HG03039 (cell line): ENCODE measurements around the gene HECTD2.

Experiments
- ATAC-seq: cut with Tn5 transposase; IDR thresholded peaks from one replicate; pipeline ENCODE4 v1.9.1; 2021; ENCODE audit warnings: mild to moderate bottlenecking, moderate library complexity; ENCODE audit not compliant: unreplicated experiment

Gene HECTD2

GRCh38 chr10:91465261-91465660, 55.1 kb downstream of the HECTD2 start:
- no peak for ATAC-seq

GRCh38 chr10:91467114-91467513, 57.0 kb downstream of the HECTD2 start:
- ATAC-seq, result no peak

- ATAC-seq, result no peak
Observed at GRCh38 chr10:91471602-91472001, 61.5 kb downstream of the HECTD2 start.

- ATAC-seq, result no peak
Observed at GRCh38 chr10:91472911-91473310, 62.8 kb downstream of the HECTD2 start.

DNA sequence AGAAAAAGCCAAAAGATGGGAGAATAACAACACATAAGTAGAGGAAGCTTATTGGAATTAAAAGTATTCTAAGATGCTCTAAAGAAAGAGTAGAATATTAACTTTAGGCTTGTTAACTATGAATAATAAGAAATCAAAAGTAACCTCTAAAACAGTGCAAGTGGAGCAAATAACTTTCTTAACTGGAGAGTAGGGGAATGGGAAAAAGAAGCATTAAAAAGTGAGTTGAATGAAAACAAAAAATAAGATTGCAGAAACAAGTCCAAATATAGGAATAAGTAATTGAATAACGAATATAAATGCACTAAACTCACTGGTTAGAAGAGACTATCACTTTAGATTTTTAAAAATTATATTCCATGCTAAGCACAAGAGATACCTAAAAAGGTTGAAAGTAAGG, 63.9 kb downstream of the HECTD2 start:
- ATAC-seq, result no peak

DNA sequence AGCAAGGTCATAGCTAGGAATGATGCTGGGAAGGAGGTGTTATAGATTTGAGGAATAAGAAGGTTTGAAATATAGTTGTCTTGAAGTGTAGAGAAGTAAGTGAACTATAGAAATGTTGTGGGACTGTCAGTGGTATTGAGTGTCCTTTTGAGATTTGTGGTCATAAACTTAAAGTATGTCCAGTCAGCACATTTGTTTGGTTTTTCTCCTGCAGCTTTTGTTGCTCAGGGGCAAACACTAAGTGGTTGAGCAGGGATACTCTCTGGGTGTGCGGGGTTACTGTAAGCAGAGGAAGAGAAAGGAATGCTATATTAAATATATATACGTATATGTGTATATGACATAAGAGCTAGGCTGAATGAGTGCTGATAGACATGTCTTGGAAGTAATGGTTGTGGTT, 67.1 kb downstream of the HECTD2 start:
- ATAC-seq, result no peak

DNA sequence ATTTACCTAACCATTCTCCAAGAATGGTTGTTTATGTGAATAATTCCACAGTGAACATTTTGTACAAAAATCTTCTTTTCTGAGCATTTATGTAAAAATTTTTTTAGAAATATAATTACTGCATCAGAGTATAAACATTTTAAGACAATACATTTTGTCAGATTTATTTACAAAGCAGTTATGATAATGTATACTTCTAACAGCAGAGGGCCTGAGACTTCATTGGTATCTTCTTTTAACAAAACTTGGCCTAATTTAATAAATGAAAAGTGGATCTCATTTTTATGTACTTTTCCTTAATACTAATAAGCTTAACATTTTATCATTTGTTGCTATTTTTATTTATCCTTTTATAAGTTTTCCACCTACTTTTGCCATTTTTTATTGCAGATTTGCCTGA, 69.4 kb downstream of the HECTD2 start:
- no peak for ATAC-seq

DNA sequence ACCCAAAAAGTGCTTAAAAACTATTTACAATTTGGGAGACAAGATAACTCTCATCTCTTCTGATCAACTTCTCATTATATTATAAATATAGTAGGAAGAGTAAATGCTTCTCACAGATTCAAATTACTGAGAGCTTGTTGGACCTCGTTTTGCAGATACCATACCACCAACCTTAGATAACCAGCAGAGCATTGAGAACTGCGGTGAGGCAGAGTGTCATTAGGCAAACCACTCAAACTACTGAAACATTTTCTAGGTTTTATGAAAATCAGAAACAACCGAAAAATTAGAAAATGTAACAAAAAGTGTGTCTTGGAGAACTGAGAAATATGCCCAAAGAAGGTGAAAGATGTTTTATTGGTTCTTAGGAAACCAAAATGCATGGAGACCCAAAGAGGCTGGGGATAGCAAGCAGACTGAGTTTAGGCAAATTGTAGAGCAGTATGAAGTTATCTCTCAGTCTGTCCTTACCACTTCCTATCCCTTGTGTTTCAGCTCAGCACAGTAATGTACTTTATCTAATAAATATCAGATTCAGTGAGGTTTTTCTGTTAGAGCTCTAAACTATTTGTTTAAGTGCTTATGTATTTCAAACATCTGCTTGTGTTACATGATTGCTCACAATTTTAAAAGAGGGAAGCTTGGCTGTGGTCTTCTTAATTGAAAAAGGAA, 77.9 kb downstream of the HECTD2 start:
- no peak for ATAC-seq

GRCh38 chr10:91493313-91493712, 83.2 kb downstream of the HECTD2 start:
- ATAC-seq, result no peak

- no peak for ATAC-seq
Observed at GRCh38 chr10:91495402-91495801, 85.3 kb downstream of the HECTD2 start.

DNA sequence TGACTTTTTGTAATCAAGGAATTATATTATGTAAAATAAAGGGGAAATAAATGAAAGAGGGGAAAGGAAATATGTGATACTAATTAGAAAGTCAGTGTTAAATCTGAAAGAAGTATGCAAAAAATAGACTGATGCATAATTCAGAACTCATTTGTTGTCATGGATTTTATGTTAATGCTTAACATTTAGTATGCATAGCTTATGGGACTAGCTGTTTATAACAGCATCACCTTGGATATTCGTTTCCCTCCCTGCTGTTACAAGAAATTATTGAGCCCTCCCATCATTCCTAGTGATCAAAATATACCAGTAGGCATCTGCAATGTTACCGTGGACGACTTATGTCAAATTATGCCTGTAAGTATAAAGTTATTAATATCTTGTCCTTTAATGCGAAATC, 85.9 kb downstream of the HECTD2 start:
- ATAC-seq, result no peak

- ATAC-seq, result no peak
Observed at GRCh38 chr10:91511549-91512330, 101.6 kb downstream of the HECTD2 start.

GRCh38 chr10:91512458-91512857, 102.3 kb downstream of the HECTD2 start:
- no peak for ATAC-seq

DNA sequence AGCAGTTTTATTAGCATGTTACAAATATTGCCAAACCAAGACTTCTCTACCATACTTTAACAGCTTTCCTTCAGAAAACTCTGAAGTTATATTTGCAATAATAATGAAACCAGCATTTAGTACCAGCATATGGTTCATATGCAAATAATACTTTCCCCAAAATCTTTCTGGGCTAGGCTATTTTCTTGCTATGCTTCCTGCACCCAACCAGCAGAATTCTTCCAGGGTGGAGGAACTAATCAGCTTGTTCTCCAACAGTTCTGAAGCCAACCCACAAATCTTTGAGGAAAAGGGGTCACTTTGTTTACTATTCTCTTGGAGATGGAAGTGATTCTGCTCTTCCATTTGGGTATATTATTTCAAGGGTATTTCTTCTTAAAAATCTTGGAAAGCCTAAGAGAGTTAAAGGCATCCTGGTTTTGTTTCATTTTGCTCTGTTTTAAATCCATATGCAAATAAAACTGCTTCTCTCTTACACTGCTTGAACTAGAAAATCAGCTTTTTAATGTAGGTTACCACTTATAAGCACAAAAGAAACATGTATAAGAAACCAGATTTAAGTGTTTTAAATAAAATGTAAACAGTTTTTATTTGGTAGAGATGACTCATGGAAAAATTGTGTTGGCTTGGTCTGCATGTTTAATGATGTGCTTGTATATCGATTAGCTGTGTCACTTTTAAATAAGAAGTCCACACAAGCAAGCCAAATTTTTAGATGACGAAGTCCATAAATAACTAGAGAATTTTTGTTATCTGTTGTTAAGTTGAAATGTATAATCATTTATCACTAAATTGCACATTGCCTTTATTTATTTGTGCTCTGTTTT, 103.7 kb downstream of the HECTD2 start:
- no peak for ATAC-seq

GRCh38 chr10:91514787-91515186, 104.6 kb downstream of the HECTD2 start:
- no peak for ATAC-seq

- ATAC-seq, result no peak
Observed at GRCh38 chr10:91517394-91517793, 107.2 kb downstream of the HECTD2 start.

- ATAC-seq, result no peak
Observed at GRCh38 chr10:91519899-91520514, 109.9 kb downstream of the HECTD2 start.

DNA sequence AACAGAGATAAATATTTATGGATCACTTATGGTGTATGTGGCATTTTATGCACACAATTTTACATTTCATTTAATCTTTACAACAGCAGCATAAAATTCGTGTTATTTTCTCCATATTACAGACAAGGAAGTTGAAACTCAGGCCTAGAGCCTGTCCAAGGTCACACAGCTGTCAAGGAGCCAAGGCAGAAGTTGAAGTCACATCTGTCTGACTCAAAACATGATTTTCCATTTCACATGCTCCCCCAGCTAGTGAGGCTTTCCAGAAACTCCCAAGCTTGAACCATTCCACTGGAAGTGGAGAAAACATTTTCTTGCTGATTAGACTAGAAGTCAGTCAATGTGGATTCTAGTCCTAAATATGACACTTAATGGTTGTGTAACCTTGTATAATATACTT, 110.5 kb downstream of the HECTD2 start:
- ATAC-seq, result no peak

DNA sequence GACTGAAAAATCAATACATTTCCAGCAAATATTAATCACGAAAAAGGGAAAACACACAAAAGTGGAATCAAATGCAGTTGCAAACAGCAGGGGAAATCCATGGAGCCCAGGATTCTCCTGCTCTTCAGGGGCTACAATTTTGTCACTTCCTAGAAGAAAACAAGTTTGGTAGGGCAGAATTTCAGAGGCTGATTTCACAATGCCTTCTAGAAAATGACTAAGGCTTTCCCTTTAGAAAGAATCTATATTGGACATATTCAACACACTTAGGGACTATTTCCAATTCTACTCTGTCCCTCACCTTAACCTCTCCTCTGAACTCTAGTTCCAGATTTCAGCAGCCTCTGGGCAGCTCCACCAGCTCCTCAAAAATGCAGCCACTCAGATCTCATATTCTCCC, 111.3 kb downstream of the HECTD2 start:
- no peak for ATAC-seq

DNA sequence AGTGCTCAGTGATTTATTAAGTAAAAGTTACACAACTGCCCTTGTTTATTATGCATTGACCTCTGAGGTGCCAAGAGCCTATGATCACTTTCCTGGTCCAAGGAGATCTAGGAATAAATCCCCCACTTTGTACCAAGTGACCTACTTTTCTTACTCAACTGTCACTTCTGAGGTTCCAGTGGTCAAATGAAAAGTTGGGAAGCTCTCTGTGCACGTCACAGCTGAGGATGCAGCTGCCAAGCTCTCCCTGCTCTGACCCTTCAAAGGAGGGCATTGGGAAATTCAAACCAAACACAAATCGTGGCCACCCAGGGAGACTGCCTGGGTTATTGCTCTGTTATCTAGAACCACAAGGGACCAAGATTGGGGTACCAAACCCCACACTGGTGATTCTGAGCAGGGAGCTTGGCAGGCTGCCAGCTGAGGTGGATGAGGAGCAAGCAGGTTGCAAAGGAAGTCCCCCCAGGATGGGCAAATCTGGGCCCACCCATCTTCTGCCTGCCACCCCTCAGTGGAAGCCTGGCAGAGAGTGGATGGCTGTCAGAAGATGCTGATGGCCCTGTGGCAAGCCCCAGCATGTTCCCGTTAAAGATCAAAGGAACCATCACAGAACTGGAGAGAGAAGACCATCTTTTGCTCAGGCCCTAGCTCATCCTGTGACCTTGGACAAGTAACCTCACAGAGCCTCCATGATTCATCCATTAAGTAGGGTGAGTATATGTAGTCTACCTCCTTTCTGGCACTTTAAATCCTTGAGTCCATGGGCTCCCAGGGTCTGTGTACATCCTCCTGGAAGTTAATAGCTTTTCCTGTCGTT, 116.0 kb downstream of the HECTD2 start:
- no peak for ATAC-seq
